ENCODE results near the gene C2CD4A.
"Not testable (repeated sequence)": the region's sequence is repeated elsewhere in the genome, so short reads cannot be mapped to it uniquely, and the experiment has no call there.

The C2CD4A gene, protein sequence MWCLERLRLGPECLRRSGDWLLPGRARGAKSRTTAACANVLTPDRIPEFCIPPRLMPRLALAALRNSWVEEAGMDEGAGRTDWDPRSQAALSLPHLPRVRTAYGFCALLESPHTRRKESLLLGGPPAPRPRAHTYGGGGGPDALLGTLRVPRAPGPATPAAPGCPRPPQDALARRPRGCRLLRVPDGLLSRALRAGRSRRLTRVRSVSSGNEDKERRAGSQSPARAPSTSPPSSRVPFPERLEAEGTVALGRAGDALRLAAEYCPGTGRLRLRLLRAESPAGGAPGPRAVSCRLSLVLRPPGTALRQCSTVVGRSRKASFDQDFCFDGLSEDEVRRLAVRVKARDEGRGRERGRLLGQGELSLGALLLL

DNA sequence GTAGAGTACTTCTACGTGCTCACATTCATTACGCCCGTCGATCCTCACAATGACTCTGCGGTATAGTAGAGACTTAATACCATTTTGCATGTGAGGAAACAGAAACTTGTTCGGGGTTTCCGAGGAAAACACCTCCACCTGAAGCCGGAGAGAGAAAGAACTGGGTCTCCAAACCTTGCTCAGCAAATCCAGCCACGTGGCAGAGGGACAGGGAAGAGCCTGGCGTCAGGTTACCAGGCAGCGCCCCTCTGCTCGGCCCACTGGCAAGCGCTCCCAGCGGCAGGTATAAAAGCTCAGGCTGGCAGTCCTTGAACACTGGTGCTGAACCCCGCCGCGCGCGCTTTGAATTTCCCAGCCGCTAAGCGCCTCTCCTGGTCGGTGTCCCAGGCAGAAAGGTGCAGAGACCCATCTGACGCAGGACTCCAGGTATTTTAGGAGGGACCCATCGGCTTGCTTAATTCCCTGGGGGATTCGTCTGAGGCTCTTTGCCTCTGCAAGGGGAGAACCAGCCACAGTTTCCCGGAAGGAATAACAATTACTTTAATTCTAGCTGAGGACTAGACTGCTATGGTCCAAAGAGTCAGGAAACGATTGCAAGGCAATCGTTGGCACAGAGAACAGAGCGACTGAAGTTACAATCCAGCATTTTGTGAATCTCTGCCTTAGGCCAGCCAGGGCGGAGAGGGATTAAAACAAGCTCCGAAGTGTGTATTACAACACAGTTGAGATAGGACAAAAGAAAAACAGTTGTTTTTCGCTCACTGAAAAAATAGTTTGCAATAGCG, at the start of gene C2CD4A:
C2CD4A (plus strand) TSS at position 315 of the 785 bp plus-strand sequence. CDS start 637 bp downstream, outside the sequence.
- DNase-seq (ENCODE audit: low spot score): peak; percentile 40

DNA sequence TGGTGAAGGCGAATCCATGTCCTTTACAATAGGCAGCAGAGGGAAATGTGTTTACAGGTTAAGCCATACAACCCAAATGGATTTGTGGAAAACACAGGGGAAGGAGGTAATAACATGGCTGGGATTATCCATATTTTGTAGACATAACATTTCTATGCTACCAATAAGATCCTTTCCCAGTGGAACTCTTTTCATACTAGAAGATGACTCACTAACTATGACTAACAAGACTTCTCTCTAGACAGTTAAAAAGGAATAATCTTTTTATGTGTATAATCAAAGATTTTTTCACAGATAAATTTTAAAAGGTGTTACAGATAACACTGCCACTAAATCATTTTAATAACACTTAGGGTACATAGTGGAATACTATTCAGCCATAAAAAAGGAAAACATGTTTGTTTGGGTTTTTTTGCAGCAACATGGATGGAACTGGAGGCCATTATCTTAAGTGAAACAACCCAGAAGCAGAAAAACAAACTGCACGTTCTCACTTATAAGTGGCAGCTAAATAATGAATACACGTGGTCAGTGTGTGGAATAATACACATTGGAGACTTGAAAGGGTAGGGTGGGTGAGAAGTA, 46.1 kb upstream of the C2CD4A start:
- no peak for DNase-seq (ENCODE audit: low spot score)

DNA sequence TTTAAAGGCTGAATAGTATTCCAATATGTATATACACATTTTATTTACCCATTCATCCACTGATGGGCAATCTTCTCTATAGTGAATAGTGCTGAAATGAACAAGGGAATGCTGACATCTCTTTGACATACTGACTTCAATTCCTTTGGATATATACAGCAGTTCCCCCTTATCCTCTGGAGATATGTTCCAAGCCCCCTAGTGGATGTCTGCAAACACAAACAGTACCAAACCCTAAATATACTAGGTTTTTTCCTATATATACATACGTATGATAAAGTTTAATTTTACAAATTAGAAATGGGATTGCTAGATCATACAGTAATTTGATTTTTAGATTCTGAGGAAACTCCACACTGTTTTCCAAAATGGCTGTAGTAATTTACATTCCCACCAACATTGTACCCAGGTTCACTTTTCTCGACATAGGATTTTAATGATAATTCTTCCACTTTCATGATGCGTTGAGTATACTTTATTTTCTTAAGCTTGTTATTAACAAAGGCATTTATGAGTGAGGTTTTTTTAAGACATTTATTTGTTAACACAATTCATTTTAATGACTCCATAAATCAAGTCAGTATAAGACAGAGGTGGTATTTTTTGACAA, 44.7 kb upstream of the C2CD4A start:
- no peak for DNase-seq (ENCODE audit: low spot score)

DNA sequence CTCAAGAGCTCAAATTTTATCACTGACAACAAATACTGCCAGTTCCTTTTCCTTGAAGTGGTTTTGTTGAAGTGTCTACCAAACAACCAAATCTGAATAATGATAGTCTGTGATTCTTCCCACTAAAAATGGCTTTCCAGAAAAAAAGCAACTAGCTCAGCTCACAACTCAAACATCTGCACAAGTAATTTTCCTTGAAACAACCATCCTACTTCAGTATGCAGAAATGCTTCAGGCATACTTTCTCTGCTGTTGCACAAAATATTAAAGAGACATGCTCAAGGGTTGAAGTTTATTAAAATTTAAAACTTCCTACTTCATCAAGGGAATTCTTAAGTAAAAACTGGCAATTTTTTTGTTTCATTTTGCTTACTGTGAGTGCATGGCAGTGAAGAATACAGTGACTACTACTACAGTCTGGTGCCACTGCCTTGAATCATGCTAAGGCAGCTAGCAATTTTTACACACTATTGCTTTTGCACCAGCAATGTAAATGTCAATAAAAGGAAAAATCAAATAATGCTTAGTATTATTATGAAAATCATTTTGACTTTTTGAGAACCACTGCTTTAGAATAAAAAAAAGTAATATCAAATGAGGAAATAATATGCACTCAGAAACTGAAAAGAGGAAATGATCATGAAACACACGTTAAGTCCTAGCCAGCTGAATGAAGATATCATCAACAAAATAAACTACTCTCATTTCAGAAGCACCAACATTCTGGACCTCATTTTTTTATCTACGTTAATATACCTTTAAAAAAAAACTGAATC, 40.1 kb upstream of the C2CD4A start:
- DNase-seq (ENCODE audit: low spot score): no peak

DNA sequence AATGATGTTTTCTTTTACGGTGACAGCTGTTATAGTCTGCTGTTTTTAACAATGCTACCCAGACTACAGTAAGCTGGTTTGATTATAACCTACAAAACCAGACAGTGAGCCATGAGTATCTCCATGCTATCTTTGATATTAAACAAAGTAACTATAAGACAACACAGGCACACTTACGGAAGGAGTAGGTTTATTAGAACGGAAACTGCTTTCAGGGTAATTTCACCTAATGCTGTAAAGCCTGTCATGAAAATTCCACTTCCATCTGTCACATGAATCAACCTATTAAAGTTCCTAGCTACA, 39.6 kb upstream of the C2CD4A start:
- no peak for DNase-seq (ENCODE audit: low spot score)

DNA sequence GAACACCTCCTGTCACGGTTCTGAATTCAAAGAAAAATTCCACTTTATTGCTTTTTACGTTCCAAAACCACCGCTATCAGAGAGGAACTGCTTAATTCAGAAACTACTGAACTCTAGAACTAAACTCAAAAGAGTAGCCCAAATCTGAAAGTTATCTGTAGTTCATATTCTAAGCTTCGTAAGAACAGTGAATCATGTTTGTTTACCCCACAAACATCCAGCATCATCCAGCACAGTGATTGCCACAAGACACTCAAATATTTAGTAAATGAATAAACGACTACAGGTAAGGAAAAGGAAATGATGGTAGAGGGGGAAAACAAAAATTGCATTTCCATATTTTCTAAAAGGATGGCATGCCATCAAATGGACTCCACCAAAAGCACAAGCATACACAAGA, 38.9 kb upstream of the C2CD4A start:
- no peak for DNase-seq (ENCODE audit: low spot score)

DNA sequence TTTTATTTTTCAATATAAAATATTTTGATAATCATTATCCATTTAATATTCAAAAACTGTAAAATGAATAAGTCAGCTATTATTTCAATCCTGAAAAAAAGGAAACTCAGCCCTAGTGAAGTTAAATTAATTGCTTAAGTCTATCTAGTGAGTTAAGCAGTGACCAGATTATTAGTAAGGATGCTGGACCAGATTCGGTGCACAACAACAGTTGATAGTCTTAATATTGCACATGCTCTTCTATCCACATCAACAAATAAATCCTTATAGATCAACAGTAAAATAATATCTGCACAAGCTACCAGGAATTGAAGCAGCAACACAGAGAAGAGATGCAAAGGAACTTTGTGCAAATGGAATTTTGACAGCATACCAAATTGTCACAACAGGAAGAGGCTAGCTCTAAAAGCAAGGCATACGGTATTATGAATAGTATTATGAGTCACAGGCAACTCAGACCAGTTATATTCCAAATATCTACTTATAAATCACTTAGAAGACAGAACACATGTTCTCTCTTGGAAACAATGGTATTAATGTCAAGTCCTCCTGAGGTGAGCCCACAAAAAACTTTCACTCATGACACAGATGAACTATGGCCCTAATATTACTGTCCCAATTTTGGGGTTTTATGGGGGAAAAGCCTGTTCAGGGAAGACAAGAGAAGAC, 31.4 kb upstream of the C2CD4A start:
- DNase-seq (ENCODE audit: low spot score): no peak

DNA sequence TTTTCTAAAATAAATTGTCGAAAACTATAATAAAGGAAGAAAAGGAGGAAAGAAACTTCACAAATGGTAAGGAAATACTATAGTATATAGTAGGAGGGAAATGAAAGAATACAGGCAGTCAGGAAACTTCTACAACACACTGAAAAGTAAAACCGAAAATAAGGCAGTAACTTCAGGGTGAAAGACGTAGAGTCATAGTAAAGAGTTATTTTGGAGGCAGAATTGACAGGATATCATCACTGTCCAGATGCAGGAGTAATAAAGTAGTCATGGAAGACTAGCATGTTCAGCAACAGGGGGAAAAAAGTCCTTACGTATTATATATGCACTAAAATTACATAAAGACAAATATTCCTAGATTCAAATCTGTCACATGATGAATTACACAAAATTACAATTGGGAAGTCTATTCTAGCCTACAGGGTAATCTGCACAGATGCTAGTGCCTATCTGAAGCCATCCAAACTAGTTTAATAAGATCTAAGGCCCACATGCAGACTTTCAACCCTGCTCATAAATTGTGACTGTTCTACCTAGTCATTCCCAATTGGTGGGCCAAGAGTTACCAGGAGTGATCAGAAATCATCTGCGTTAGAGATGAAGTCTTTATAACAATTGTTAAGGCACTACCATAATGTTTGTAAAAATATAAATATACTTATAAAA, 20.6 kb upstream of the C2CD4A start:
- DNase-seq (ENCODE audit: low spot score): peak; percentile 31

DNA sequence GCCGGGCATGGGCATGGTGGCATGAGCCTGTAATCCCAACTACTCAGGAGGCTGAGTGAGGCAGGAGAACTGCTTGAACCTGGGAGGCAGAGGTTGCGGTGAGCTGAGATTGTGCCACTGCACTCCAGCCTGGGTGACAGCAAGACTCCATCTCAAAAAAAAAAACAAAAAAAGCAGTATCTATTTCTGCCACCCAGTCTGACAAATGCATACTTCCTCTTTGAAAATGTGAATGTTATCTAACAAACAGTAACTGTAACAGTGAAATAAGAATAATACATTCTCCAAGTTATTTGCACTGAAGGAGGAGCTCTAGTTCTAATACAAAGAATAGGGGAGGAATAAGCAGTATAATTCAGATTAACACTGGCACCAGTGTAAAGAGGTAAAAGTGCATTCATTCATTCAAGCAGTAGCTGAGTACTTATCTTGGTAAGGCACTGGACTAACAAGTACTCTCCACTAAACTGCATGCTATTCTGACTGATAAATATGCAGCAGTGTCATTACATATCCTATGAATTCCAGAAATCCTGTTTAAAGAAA, 19.4 kb upstream of the C2CD4A start:
- DNase-seq (ENCODE audit: low spot score): no peak

DNA sequence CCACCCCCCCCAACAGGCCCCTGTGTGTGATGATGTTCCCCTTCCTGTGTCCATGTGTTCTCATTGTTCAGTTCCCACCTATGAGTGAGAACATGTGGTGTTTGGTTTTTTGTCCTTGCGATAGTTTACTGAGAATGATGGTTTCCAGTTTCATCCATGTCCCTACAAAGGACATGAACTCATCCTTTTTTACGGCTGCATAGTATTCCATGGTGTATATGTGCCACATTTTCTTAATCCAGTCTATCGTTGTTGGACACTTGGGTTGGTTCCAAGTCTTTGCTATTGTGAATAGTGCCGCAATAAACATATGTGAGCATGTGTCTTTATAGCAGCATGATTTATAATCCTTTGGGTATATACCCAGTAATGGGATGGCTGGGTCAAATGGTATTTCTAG, 18.5 kb upstream of the C2CD4A start:
- not testable (repeated sequence) for DNase-seq (ENCODE audit: low spot score)

DNA sequence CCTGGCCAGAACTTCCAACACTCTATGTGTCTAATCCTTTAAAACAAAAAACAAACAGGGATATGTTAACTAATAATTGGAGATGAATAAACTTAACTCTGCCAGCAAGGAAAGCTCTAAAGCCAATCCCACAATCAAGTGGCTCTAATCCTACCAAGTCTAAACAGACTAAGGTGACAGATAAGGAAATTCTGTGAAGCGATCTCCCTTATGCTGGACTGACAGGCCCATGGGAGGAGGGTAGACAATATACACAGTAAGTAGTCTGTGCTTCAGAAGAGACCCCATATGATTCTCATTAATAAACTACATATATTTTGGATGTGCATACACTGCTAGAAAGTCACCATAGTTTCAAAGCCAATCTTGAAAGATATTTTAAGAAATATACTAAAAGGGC, 16.7 kb upstream of the C2CD4A start:
- no peak for DNase-seq (ENCODE audit: low spot score)

DNA sequence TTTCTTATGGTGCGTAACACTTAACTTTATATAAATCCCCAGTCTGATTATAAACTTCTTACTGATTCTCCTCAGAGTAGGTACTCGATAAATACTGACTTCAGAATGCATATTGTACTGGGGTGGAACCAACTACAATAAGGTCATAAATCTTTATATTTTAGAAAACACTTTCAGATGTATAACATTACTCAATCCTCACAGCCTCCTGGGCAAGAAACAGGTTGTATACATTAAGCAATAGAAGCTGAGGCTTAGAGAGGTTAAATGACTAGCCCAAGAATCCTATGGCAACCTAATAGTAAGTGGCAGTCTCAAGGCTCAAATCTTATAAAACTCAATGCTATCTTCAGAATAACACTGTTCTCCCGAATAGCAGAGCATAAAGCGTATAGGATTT, 15.6 kb upstream of the C2CD4A start:
- DNase-seq (ENCODE audit: low spot score): no peak

DNA sequence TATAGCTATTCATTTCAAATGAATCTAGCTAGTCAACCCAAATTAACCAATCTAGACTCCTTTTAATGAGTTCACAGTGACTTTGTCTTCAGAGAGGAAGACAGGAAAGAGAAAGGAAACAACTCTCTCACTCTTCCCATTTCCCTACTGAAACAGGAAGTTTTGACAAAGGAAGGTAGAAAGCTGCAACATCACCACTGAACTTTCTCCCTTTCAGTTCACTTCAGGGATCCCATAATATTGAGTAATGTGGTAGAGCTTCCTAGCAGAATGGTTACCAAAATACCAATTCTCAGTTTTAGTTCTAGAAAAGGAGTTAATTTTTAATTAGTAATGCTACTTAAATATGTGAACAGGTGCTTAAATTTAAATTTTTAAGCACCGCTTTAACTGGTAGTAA, 14.1 kb upstream of the C2CD4A start:
- no peak for DNase-seq (ENCODE audit: low spot score)

DNA sequence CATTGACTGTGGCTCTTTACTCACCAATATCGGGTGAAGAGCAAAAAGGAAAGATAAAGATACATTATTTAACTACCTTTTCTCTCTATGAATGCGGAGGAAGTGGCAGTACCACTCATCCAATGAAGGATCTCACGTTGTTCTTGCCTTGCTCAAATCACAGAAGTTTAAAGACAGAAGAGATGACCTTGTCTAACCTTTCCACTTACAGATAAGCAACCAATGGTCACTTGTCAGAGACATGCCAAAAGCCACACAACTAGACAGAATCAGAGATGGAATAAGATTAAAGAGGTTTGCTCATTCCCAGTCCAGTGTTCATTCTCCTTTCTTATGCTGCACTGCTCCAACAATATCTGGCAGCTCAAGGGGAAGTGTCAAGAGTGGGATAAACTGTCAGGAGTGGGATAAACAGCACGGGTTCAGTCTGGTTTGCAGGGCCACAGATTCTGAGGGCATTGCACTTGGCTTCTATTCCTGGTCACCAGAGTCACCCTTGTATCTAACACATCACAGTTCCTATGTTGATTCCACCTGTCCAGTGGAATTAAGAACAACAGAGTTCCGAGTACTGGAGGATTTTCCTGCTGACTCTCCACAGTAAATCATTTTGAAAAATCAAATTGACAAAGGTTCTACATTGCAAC, 13.2 kb upstream of the C2CD4A start:
- DNase-seq (ENCODE audit: low spot score): no peak

DNA sequence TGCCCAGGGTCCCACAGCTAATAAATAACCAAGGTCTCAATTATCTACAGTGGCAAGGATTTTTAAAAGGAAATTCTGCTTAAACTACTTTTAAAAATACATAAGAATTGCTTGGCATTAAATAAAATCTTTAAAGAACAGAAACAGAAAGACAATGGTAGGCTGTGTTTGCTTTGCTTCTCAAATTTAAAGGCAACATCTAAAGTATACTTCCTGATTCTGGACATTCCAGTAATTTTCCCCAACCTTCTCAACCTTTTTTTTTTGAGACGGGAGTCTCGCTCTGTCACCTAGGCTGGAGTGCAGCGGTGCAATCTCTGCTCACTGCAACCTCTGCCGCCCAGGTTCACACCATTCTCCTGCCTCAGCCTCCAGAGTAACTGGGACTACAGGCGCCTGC, 11.8 kb upstream of the C2CD4A start:
- no peak for DNase-seq (ENCODE audit: low spot score)

DNA sequence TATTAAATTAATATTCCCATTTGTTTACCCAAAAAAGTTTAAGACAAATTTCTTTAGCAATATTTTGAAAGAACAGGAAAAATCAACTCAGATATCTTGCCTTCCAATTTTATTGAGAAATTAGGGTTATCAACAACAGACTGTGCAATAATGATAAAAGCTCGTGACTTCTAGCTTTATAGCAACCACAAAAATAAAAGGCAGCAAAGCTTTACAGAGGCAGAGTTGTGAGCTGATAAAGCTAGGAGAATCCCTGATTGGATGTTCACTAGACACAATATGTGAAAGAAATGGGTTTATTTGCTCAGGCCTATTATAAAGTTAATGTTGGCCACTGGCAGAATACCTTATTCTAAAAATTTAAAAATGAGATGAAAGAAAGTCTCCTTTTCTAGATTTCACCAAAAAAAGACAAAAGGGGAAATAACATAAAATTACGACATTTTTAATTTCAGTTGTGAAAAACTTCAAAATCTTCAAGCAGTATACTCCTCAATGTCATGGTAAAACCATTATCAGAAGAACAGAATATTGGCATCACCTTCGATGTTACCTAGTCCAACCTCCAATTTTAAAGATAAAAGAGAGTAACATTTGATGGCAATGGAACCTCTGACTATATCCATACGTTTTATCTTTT, 9.3 kb upstream of the C2CD4A start:
- DNase-seq (ENCODE audit: low spot score): no peak

DNA sequence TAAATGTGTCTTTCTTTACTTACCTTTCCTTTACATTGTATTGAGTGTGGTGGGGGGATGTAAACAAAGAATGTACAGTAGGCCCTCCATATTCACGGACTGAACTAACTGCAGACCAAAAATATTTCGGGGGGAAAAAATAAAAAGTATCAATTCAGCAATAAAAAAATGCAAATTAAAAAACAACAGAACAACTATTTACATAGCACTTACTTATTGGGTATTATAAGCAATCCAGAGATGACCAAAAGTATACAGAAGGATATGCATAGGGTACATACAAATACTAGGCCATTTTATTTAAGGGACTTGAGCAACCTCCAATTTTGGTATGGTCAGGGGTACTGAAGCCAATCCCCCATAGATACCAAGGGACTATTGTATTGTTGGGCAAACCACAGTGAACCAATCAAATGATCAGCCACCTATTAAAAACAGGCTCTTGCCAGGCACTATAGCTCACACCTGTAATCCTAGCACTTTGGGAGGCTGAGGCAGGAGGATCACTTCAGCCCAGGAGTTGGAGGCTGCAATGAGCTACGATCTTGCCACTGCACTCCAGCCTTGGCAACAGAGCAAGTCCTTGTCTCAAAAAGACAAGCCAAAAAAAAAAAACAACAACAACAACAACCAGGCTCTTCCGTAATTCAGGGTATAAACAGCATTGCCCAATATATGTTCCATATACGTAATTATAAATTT, 8.3 kb upstream of the C2CD4A start:
- no peak for DNase-seq (ENCODE audit: low spot score)

DNA sequence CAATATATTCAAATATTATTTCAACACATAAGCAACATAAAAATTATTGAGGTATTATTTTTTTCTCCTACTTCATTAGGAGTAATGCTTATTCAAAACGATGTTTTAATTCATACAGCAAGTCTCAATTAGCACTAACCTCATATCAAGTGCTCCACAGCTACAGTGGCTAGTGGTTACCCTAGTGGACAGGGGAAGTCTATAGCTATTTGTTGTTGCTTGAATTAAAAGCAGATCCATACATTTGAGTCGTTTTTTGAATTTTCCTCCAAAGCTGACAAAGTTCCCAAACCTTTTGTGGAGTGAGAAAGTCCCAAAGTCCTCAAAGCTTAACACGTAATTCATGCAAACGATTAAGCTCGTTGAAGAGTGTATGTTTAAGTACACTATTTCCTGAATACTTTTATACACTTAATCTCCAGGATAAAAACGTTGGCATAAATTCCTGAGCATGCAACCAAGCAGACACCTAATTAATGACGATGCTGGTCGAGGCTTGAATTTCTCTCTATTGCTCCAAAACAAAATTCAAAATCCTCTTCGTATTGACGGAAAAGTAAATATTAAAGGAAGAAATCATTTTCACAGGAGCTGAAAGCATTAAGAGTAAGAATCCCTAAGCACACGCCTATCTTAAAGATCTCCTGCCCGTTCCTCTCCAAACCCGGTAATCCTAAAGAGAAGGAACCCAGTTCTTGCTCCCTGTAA, 7.5 kb upstream of the C2CD4A start:
- DNase-seq (ENCODE audit: low spot score): no peak

DNA sequence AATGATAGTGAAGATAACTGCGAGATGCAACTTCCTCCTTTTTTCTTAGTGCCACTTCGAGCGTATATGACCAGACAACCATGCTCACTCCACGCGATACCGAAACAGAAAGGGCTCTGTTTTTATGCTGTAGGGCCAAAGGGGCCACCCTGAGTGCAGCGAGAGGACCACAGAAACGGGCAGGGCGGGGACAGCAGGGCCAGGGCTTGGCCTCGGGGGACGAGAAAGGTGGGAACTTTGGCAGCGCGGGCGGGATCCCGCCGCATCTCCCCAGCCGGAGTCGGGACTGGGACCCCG, 7.0 kb upstream of the C2CD4A start:
- peak; percentile 74 for DNase-seq (ENCODE audit: low spot score)
